22Rv1 (cell line): Measurements from ENCODE around the gene ZNF605.
"Not testable (repeated sequence)": the region's sequence is repeated elsewhere in the genome, so short reads cannot be mapped to it uniquely, and the experiment has no call there.

Experiments used
- ZFX ChIP-seq: fragments of 450-650 bp; IDR thresholded peaks from 2 replicates; pipeline ENCODE4 v1.6.1; 2017; ENCODE audit warnings: antibody characterized with exemption, borderline replicate concordance
- TF ChIP-seq, protein P1 (sequence below): fragments of 450-650 bp; IDR thresholded peaks from 2 replicates; pipeline ENCODE4 v1.5.1; 2017; ENCODE audit warnings: mild to moderate bottlenecking

GRCh38 chr12:132907789-132908144, 48.3 kb downstream of the ZNF605 start:
- TF ChIP-seq, protein P1, sequence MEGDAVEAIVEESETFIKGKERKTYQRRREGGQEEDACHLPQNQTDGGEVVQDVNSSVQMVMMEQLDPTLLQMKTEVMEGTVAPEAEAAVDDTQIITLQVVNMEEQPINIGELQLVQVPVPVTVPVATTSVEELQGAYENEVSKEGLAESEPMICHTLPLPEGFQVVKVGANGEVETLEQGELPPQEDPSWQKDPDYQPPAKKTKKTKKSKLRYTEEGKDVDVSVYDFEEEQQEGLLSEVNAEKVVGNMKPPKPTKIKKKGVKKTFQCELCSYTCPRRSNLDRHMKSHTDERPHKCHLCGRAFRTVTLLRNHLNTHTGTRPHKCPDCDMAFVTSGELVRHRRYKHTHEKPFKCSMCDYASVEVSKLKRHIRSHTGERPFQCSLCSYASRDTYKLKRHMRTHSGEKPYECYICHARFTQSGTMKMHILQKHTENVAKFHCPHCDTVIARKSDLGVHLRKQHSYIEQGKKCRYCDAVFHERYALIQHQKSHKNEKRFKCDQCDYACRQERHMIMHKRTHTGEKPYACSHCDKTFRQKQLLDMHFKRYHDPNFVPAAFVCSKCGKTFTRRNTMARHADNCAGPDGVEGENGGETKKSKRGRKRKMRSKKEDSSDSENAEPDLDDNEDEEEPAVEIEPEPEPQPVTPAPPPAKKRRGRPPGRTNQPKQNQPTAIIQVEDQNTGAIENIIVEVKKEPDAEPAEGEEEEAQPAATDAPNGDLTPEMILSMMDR: not testable (repeated sequence)
- not testable (repeated sequence) for TF ChIP-seq ZFX
